ENCODE data around the gene EXOC6. TPM values are rescaled to one million over a fixed set of nuclear protein-coding genes. Genes with fewer than 3 reads are reported as not detected.

Gene EXOC6
- total RNA-seq, 1 donor from 2014 or later = 13.5 TPM

DNA sequence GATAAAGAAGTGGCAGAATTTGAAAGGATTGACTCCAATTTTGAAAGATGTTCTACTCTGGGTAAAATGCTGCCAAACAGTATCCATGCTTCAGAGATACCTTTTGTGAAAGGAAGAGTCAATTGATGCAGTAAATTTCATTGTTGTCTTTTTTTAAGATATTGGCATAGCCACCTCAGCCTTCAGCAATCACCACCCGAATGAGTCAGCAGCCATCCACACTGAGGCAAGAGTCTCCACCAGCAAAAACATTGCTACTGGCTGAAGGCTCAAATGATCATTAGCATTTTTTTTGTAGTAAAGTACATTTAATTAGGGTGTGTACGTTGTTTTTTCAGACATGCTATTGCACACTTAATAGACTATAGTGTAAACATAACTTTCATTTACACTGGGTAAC, 180.6 kb downstream of the EXOC6 start:
- DNase-seq (ENCODE audit: low spot score) = no peak
- H3K27ac Mint-ChIP-seq = no peak overlapping the region
- intact Hi-C loops (cut with micrococcal nuclease) = no loop called here
- no peaks in the 10 kb centered on the region for H3K27me3 Mint-ChIP-seq (ENCODE audit: insufficient read depth)
- H3K4me3 Mint-ChIP-seq = no peak overlapping the region
- H3K4me1 Mint-ChIP-seq (ENCODE audit: low read depth) = no peaks in the 10 kb centered on the region
- H3K36me3 Mint-ChIP-seq (ENCODE audit: low read depth) = no peaks in the 10 kb centered on the region
- H3K9me3 Mint-ChIP-seq = no peaks in the 10 kb centered on the region

GRCh38 chr10:93030409-93030808, 182.1 kb downstream of the EXOC6 start:
- Mint-ChIP-seq H3K4me1 (ENCODE audit: low read depth) (no peaks in the 10 kb centered on the region), H3K36me3 (ENCODE audit: low read depth) (no peaks in the 10 kb centered on the region), H3K4me3 (no peak overlapping the region), H3K27me3 (ENCODE audit: insufficient read depth) (no peaks in the 10 kb centered on the region), H3K9me3 (no peaks in the 10 kb centered on the region), H3K27ac (no peak overlapping the region)
- intact Hi-C loops (cut with micrococcal nuclease) = no loop called here
- no peak for DNase-seq (ENCODE audit: low spot score)

- intact Hi-C loops (cut with micrococcal nuclease) = no loop called here
- no peaks in the 10 kb centered on the region for H3K27me3 Mint-ChIP-seq (ENCODE audit: insufficient read depth)
- no peak for DNase-seq (ENCODE audit: low spot score)
- no peaks in the 10 kb centered on the region for H3K36me3 Mint-ChIP-seq (ENCODE audit: low read depth)
- H3K4me1 Mint-ChIP-seq (ENCODE audit: low read depth) = no peaks in the 10 kb centered on the region
- H3K4me3 Mint-ChIP-seq = no peak overlapping the region
- H3K9me3 Mint-ChIP-seq = no peaks in the 10 kb centered on the region
- no peak overlapping the region for H3K27ac Mint-ChIP-seq
Measured at GRCh38 chr10:93032105-93032808, 183.9 kb downstream of the EXOC6 start.

- H3K27ac Mint-ChIP-seq = no peak overlapping the region
- no peaks in the 10 kb centered on the region for H3K9me3 Mint-ChIP-seq
- no peak for DNase-seq (ENCODE audit: low spot score)
- H3K36me3 Mint-ChIP-seq (ENCODE audit: low read depth) = no peaks in the 10 kb centered on the region
- no peaks in the 10 kb centered on the region for H3K27me3 Mint-ChIP-seq (ENCODE audit: insufficient read depth)
- H3K4me1 Mint-ChIP-seq (ENCODE audit: low read depth) = no peaks in the 10 kb centered on the region
- H3K4me3 Mint-ChIP-seq = no peak overlapping the region
- intact Hi-C loops (cut with micrococcal nuclease) = no loop called here
Measured at GRCh38 chr10:93032809-93033137, 184.5 kb downstream of the EXOC6 start.

DNA sequence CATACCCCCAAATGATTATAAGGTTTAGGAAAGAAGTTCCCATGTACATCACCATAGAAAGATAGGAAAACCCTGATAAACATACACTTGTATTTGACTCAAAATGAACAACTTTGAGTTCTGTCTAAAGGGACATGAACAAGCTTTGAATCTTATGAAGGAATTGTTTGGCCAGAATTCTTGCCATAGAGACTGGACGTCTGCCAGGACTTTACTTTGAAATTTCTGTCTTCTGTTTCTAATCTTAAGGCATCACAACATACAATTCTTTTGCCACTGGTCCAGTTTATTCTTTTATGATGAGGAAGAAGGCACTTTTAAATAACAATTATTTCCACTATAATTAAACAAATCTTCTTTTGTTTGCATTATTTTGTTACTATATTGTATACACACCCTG, 186.1 kb downstream of the EXOC6 start:
- H3K36me3 Mint-ChIP-seq (ENCODE audit: low read depth) = no peaks in the 10 kb centered on the region
- no peak for DNase-seq (ENCODE audit: low spot score)
- no peak overlapping the region for H3K4me3 Mint-ChIP-seq
- intact Hi-C loops (cut with micrococcal nuclease) = no loop called here
- no peak overlapping the region for H3K27ac Mint-ChIP-seq
- H3K9me3 Mint-ChIP-seq = no peaks in the 10 kb centered on the region
- H3K4me1 Mint-ChIP-seq (ENCODE audit: low read depth) = no peaks in the 10 kb centered on the region
- H3K27me3 Mint-ChIP-seq (ENCODE audit: insufficient read depth) = no peaks in the 10 kb centered on the region

- H3K4me3 Mint-ChIP-seq = no peak overlapping the region
- DNase-seq (ENCODE audit: low spot score) = no peak
- H3K36me3 Mint-ChIP-seq (ENCODE audit: low read depth) = no peaks in the 10 kb centered on the region
- intact Hi-C loops (cut with micrococcal nuclease) = loop anchor here (1.0 to 2.0 kb wide), 2 partner anchors 74 to 125 kb away; no protein-coding TSS in a partner anchor
- H3K4me1 Mint-ChIP-seq (ENCODE audit: low read depth) = no peaks in the 10 kb centered on the region
- no peaks in the 10 kb centered on the region for H3K9me3 Mint-ChIP-seq
- H3K27ac Mint-ChIP-seq = no peak overlapping the region
- H3K27me3 Mint-ChIP-seq (ENCODE audit: insufficient read depth) = no peaks in the 10 kb centered on the region
Measured at GRCh38 chr10:93039110-93039509, 190.8 kb downstream of the EXOC6 start.

GRCh38 chr10:93039721-93040120, 191.4 kb downstream of the EXOC6 start:
- DNase-seq (ENCODE audit: low spot score) = no peak
- no peak overlapping the region for H3K27ac Mint-ChIP-seq
- H3K9me3 Mint-ChIP-seq = no peaks in the 10 kb centered on the region

GRCh38 chr10:93054486-93054885, 206.2 kb downstream of the EXOC6 start:
- no peak overlapping the region for H3K4me3 Mint-ChIP-seq
- peaks cover 10% of the 10 kb centered on the region for H3K27me3 Mint-ChIP-seq (ENCODE audit: insufficient read depth)
- no peak for DNase-seq (ENCODE audit: low spot score)
- intact Hi-C loops (cut with micrococcal nuclease) = no loop called here
- H3K36me3 Mint-ChIP-seq (ENCODE audit: low read depth) = peaks cover 1% of the 10 kb centered on the region
- no peaks in the 10 kb centered on the region for H3K9me3 Mint-ChIP-seq
- H3K27ac Mint-ChIP-seq = no peak overlapping the region
- H3K4me1 Mint-ChIP-seq (ENCODE audit: low read depth) = no peaks in the 10 kb centered on the region

More at GRCh38 chr10:93039721-93040120, 191.4 kb downstream of the EXOC6 start:
- intact Hi-C loops (cut with micrococcal nuclease) = loop anchor here (1.0 to 2.0 kb wide), 2 partner anchors 75 to 125 kb away; no protein-coding TSS in a partner anchor
- no peak overlapping the region for H3K4me3 Mint-ChIP-seq
- H3K36me3 Mint-ChIP-seq (ENCODE audit: low read depth) = no peaks in the 10 kb centered on the region
- H3K4me1 Mint-ChIP-seq (ENCODE audit: low read depth) = no peaks in the 10 kb centered on the region
- H3K27me3 Mint-ChIP-seq (ENCODE audit: insufficient read depth) = no peaks in the 10 kb centered on the region

DNA sequence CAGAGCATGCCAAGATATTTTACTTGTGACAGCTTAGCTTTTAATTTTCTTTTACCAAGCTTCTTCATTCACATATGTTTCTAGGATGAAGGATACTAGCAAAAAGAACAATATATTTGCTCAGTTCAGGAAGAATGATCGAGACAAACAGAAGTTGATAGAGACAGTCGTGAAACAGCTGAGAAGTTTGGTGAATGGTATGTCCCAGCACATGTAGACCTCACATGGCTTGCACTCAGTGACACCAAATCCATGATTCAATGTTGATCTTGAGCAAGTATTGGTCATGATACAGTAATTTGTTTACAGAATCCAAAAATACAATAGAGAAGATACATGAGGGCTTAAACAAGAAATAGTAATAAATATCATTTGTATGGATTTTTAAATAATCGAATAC, 209.8 kb downstream of the EXOC6 start:
- peaks cover 5% of the 10 kb centered on the region for H3K36me3 Mint-ChIP-seq (ENCODE audit: low read depth)
- DNase-seq (ENCODE audit: low spot score) = no peak
- no peaks in the 10 kb centered on the region for H3K9me3 Mint-ChIP-seq
- intact Hi-C loops (cut with micrococcal nuclease) = no loop called here
- no peak overlapping the region for H3K27ac Mint-ChIP-seq
- no peak overlapping the region for H3K4me3 Mint-ChIP-seq
- peaks cover 9% of the 10 kb centered on the region for H3K4me1 Mint-ChIP-seq (ENCODE audit: low read depth)
- H3K27me3 Mint-ChIP-seq (ENCODE audit: insufficient read depth) = peaks cover 18% of the 10 kb centered on the region

- H3K4me3 Mint-ChIP-seq = no peak within 1 kb of the TSS
- peaks cover 5% of the 10 kb centered on the region for H3K36me3 Mint-ChIP-seq (ENCODE audit: low read depth)
- peaks cover 35% of the 10 kb centered on the region for H3K27me3 Mint-ChIP-seq (ENCODE audit: insufficient read depth)
Measured at GRCh38 chr10:93059975-93060886, 211.9 kb downstream of the EXOC6 start, which contains the start of gene CYP26C1. CYP26C1 (plus strand) TSS chr10:93060798; CDS start chr10:93061264, 466 bp downstream.

GRCh38 chr10:93060887-93061593, 212.7 kb downstream of the EXOC6 start:
- intact Hi-C loops (cut with micrococcal nuclease) = no loop called here
- H3K36me3 Mint-ChIP-seq (ENCODE audit: low read depth) = peaks cover 5% of the 10 kb centered on the region
- no peak overlapping the region for H3K4me3 Mint-ChIP-seq
- H3K27me3 Mint-ChIP-seq (ENCODE audit: insufficient read depth) = peaks cover 40% of the 10 kb centered on the region
- no peak overlapping the region for H3K27ac Mint-ChIP-seq
- no peak for DNase-seq (ENCODE audit: low spot score)
- H3K9me3 Mint-ChIP-seq = no peaks in the 10 kb centered on the region
- peaks cover 9% of the 10 kb centered on the region for H3K4me1 Mint-ChIP-seq (ENCODE audit: low read depth)

More at GRCh38 chr10:93059975-93060886, 211.9 kb downstream of the EXOC6 start, which contains the start of gene CYP26C1:
- H3K27ac Mint-ChIP-seq = no peak within 1 kb of the TSS
- peaks cover 9% of the 10 kb centered on the region for H3K4me1 Mint-ChIP-seq (ENCODE audit: low read depth)
- no peak for DNase-seq (ENCODE audit: low spot score)
- intact Hi-C loops (cut with micrococcal nuclease) = no loop called here
- no peaks in the 10 kb centered on the region for H3K9me3 Mint-ChIP-seq

- Mint-ChIP-seq H3K36me3 (ENCODE audit: low read depth) (peaks cover 5% of the 10 kb centered on the region), H3K4me3 (peak overlapping the region; percentile 65), H3K27me3 (ENCODE audit: insufficient read depth) (peaks cover 46% of the 10 kb centered on the region), H3K27ac (no peak overlapping the region), H3K4me1 (ENCODE audit: low read depth) (peaks cover 11% of the 10 kb centered on the region), H3K9me3 (no peaks in the 10 kb centered on the region)
- intact Hi-C loops (cut with micrococcal nuclease) = loop anchor here (1.0 kb wide), 1 partner anchor 13 kb away; no protein-coding TSS in a partner anchor
- DNase-seq (ENCODE audit: low spot score) = no peak
Measured at GRCh38 chr10:93061594-93062513, 213.5 kb downstream of the EXOC6 start.
